H1 (cell line): Measurements from ENCODE around the gene CCDC102A. TPM values are rescaled to one million over a fixed set of nuclear protein-coding genes. Genes with fewer than 3 reads are reported as not detected.

Experiments used
- CTCF ChIA-PET: fragments of 300-600 bp; sonication (Branson Sonifier 250); formaldehyde crosslinking; loops from one replicate; lab custom pipeline; 2021; ENCODE audit not compliant: partially characterized antibody; lab: Charles Lee
- POLR2A ChIA-PET: fragments of 300-600 bp; sonication (Branson Sonifier 250); formaldehyde crosslinking; loops from one replicate; lab custom pipeline; 2021; ENCODE audit warnings: inconsistent platforms; ENCODE audit not compliant: partially characterized antibody; lab: Charles Lee
- DNase-seq, 2 experiments: peaks; one replicate each; pipeline versions ENCODE4 v3.0.0 to v3.0.0-alpha.2; 2010 to 2022; ENCODE audit warnings: low spot score in 2 of 2, low read depth in 1 of 2, mixed read lengths in 1 of 2
- FAIRE-seq: peaks from 2 replicates; lab custom pipeline; 2011; peaks lifted over from hg19 to GRCh38; lab: Jason Lieb, UNC
- H2AFZ ChIP-seq: 2 replicates; pipeline ENCODE4 v1.8.1; 2012; ENCODE audit warnings: low read length, inconsistent platforms
- H2AK5ac ChIP-seq: 2 replicates; pipeline ENCODE4 v1.6.1; 2013; ENCODE audit warnings: low read depth, low read length
- H2BK120ac ChIP-seq: replicated peaks from 2 replicates; pipeline ENCODE3; 2013; ENCODE audit warnings: low read depth, low read length, inconsistent platforms
- H2BK12ac ChIP-seq: 2 replicates; pipeline ENCODE4 v1.6.1; 2013; ENCODE audit warnings: low read depth, low read length
- H2BK15ac ChIP-seq: 2 replicates; pipeline ENCODE4 v1.6.1; 2013; ENCODE audit warnings: low read length
- H2BK20ac ChIP-seq: 2 replicates; pipeline ENCODE4 v1.6.1; 2013; ENCODE audit warnings: low read length
- H2BK5ac ChIP-seq: 2 replicates; pipeline ENCODE4 v1.6.1; 2013; ENCODE audit warnings: low read depth, low read length
- H3K14ac ChIP-seq: 2 replicates; pipeline ENCODE4 v1.6.1; 2013; ENCODE audit warnings: inconsistent platforms; ENCODE audit not compliant: insufficient read length
- H3K18ac ChIP-seq: 2 replicates; pipeline ENCODE4 v1.6.1; 2013; ENCODE audit warnings: low read length; ENCODE audit errors: extremely low read depth
- H3K23ac ChIP-seq: 2 replicates; pipeline ENCODE4 v1.6.1; 2013; ENCODE audit warnings: inconsistent platforms; ENCODE audit not compliant: insufficient read length
- H3K23me2 ChIP-seq: 2 replicates; pipeline ENCODE4 v1.6.1; 2013; ENCODE audit warnings: low read depth, low read length
- H3K27ac ChIP-seq: 2 replicates; pipeline ENCODE4 v1.6.1; 2011; ENCODE audit warnings: low read depth, low read length, inconsistent platforms
- H3K27me3 ChIP-seq, 4 experiments: replicated peaks in 1 of 4; 1 replicate in 1 of 4; 2 replicates in 3 of 4; pipeline versions ENCODE4 v1.6.1 to v1.8.1; 2011 to 2013; ENCODE audit warnings: low read length in 3 of 4, mild to moderate bottlenecking in 3 of 4, inconsistent platforms in 2 of 4, mixed read lengths in 2 of 4, moderate library complexity in 1 of 4; ENCODE audit not compliant: control insufficient read depth in 3 of 4, insufficient read depth in 3 of 4; ENCODE audit errors: extremely low read depth in 1 of 4
- H3K36me3 ChIP-seq, 4 experiments: 2 replicates each; pipeline versions ENCODE4 v1.6.1 to v1.8.1; 2011 to 2013; ENCODE audit warnings: mild to moderate bottlenecking in 4 of 4, low read length in 3 of 4, moderate library complexity in 2 of 4, control low read depth in 1 of 4, inconsistent platforms in 1 of 4; ENCODE audit not compliant: insufficient read depth in 4 of 4, control insufficient read depth in 2 of 4
- H3K4ac ChIP-seq: replicated peaks from 2 replicates; pipeline ENCODE3; 2013; ENCODE audit warnings: low read length, low read depth, mixed read lengths, inconsistent platforms; ENCODE audit not compliant: insufficient read length
- H3K4me1 ChIP-seq, 4 experiments: replicated peaks in 1 of 4; 1 replicate in 1 of 4; 2 replicates in 3 of 4; pipeline versions ENCODE4 v1.6.1 to v1.8.1; 2011 to 2013; ENCODE audit warnings: low read length in 3 of 4, inconsistent platforms in 2 of 4, mixed read lengths in 1 of 4; ENCODE audit not compliant: insufficient read depth in 4 of 4, control insufficient read depth in 3 of 4
- H3K4me2 ChIP-seq, 2 experiments: 2 replicates each; pipeline versions ENCODE4 v1.6.1 to v1.8.1; 2011 to 2013; ENCODE audit warnings: low read depth in 2 of 2, low read length in 2 of 2, control low read depth in 1 of 2, inconsistent platforms in 1 of 2, mild to moderate bottlenecking in 1 of 2; ENCODE audit not compliant: insufficient read depth in 1 of 2
- H3K4me3 ChIP-seq, 4 experiments: fragments of 200-600, 300-600 bp in 1 of 4; sonication (generic), shearing (Covaris generic), sonication (Bioruptor Twin) in 1 of 4; 2 replicates each; pipeline versions ENCODE4 v1.5.1 to v1.8.1; 2011 to 2016; ENCODE audit warnings: low read length in 4 of 4, low read depth in 3 of 4, control low read depth in 2 of 4, inconsistent platforms in 2 of 4, mild to moderate bottlenecking in 2 of 4, mixed read lengths in 1 of 4, moderate library complexity in 1 of 4; ENCODE audit not compliant: insufficient read depth in 2 of 4; ENCODE audit errors: extremely low read depth in 1 of 4
- H3K56ac ChIP-seq: replicated peaks from 2 replicates; pipeline ENCODE3; 2013; ENCODE audit warnings: low read depth, mild to moderate bottlenecking, mixed read lengths, low read length, inconsistent platforms; ENCODE audit not compliant: insufficient read length
- H3K79me1 ChIP-seq: 2 replicates; pipeline ENCODE4 v1.6.1; 2013; ENCODE audit warnings: low read depth, low read length, control low read depth
- H3K79me2 ChIP-seq, 2 experiments: 2 replicates each; pipeline versions ENCODE4 v1.6.1 to v1.8.1; 2012 to 2013; ENCODE audit warnings: low read length in 2 of 2, mild to moderate bottlenecking in 2 of 2, inconsistent platforms in 1 of 2; ENCODE audit not compliant: insufficient read depth in 2 of 2, control insufficient read depth in 1 of 2
- H3K9ac ChIP-seq, 4 experiments: replicated peaks in 1 of 4; 1 replicate in 1 of 4; 2 replicates in 3 of 4; pipeline versions ENCODE4 v1.6.1 to v1.8.1; 2011 to 2013; ENCODE audit warnings: low read depth in 3 of 4, low read length in 3 of 4, control low read depth in 2 of 4, mild to moderate bottlenecking in 2 of 4, moderate library complexity in 2 of 4, inconsistent platforms in 1 of 4; ENCODE audit errors: extremely low read depth in 1 of 4
- H3K9me3 ChIP-seq, 2 experiments: 2 replicates each; pipeline versions ENCODE4 v1.6.1 to v1.8.1; 2012 to 2013; ENCODE audit warnings: mild to moderate bottlenecking in 2 of 2, moderate library complexity in 2 of 2, control low read depth in 1 of 2, inconsistent platforms in 1 of 2, low read depth in 1 of 2, low read length in 1 of 2, mixed read lengths in 1 of 2; ENCODE audit not compliant: insufficient read depth in 2 of 2
- H4K20me1 ChIP-seq, 2 experiments: replicated peaks in 1 of 2; 2 replicates each; pipeline versions ENCODE3 to v1.8.1; 2011 to 2013; ENCODE audit warnings: inconsistent platforms in 2 of 2, low read length in 2 of 2, mild to moderate bottlenecking in 1 of 2; ENCODE audit not compliant: insufficient read depth in 2 of 2, control insufficient read depth in 1 of 2
- H4K5ac ChIP-seq: 2 replicates; pipeline ENCODE4 v1.6.1; 2013; ENCODE audit warnings: low read length, low read depth, mixed read lengths, inconsistent platforms; ENCODE audit not compliant: insufficient read length
- H4K8ac ChIP-seq: 2 replicates; pipeline ENCODE4 v1.8.0; 2013; ENCODE audit warnings: mild to moderate bottlenecking, moderate library complexity, low read length, inconsistent platforms; ENCODE audit not compliant: insufficient read depth; ENCODE audit errors: extremely low read depth
- H4K91ac ChIP-seq: replicated peaks from 2 replicates; pipeline ENCODE3; 2013; ENCODE audit warnings: low read length, mixed read lengths, inconsistent platforms; ENCODE audit not compliant: insufficient read length
- HDAC6 ChIP-seq: IDR thresholded peaks from one replicate; pipeline ENCODE4 v1.7.1; 2012; ENCODE audit warnings: low read depth, mild to moderate bottlenecking, inconsistent platforms, low read length, moderate library complexity
- WGBS, 2 experiments: shearing (Covaris generic) in 1 of 2; methylation state at CpG; one replicate each; pipeline versions ENCODE4 v1.1.6 to v1.1.7; 2013 to 2015; ENCODE audit warnings: low lambda C conversion rate in 2 of 2, mixed read lengths in 2 of 2, inconsistent platforms in 1 of 2, low coverage in 1 of 2, missing lambda C conversion rate in 1 of 2; ENCODE audit not compliant: insufficient replicate concordance in 2 of 2, insufficient coverage in 1 of 2, insufficient read length in 1 of 2; ENCODE audit errors: extremely low coverage in 1 of 2, missing lambda C conversion rate in 1 of 2; 5-methylcytosine and 5-hydroxymethylcytosine counted together
- polyA plus RNA-seq, 7 experiments: library from polyadenylated mRNA; depleted of rRNA in 3 of 7; stranded (reverse) in 5 of 7; unstranded in 2 of 7; fragments of >200 nt in 5 of 7; fragments of 200-250 nt in 2 of 7; gene quantifications; 1 replicate in 5 of 7; 2 replicates in 1 of 7; 4 replicates in 1 of 7; pipeline versions ENCODE4 v1.2.1 to v1.2.3, GENCODE V29; 2011 to 2013; ENCODE audit warnings: missing spikeins in 2 of 7, mixed read lengths in 2 of 7
- total RNA-seq: library from RNA; stranded (reverse); fragmentation: NEBNext Ultra II Directional; extraction: Animal tissue kit (Norgen Biotek cat#: 25700); gene quantifications from 2 replicates; pipeline ENCODE4 v1.2.1, GENCODE V29; 2021

Gene CCDC102A
- total and polyA plus RNA-seq, 2 of the 8 experiments (the other 6 are each of a cell fraction or from before 2014, with no cell fraction given), result 4.0 to 7.5 TPM

- no peaks in the 10 kb centered on the region for H3K9me3 ChIP-seq
- no peak overlapping the region for H2BK20ac ChIP-seq
- no peak overlapping the region for H2BK5ac ChIP-seq
- no peaks in the 10 kb centered on the region for H3K79me1 ChIP-seq
- H4K8ac ChIP-seq, result no peak overlapping the region
- no peak overlapping the region for H3K27ac ChIP-seq
- no peak overlapping the region for H2BK12ac ChIP-seq
- CTCF ChIA-PET, result interaction anchor here (0.5 to 5.3 kb wide), 11 partner anchors 12 to 519 kb away, joined by 3 to 88 read pairs (median 8); no protein-coding TSS in a partner anchor
- no peak overlapping the region for H4K91ac ChIP-seq
- no peak for TF ChIP-seq HDAC6
- H3K18ac ChIP-seq, result no peak overlapping the region
- H3K4ac ChIP-seq, result no peak overlapping the region
- WGBS, 2 experiments, result 80% methylated on average over 13 of the region's 14 CpGs; no CpG with 5 or more reads in 1 of the 2 experiments
- H3K4me2 ChIP-seq, result no peak overlapping the region
- FAIRE-seq (no peak), DNase-seq (no peak)
- no peak overlapping the region for H4K5ac ChIP-seq
- H4K20me1 ChIP-seq, result no peaks in the 10 kb centered on the region
- no peaks in the 10 kb centered on the region for H3K23me2 ChIP-seq
- H3K9ac ChIP-seq, result no peak overlapping the region
- no peak overlapping the region for H2AK5ac ChIP-seq
- H3K4me1 ChIP-seq, result no peaks in the 10 kb centered on the region; a peak in 1 of 7 replicates
- H3K79me2 ChIP-seq, result no peaks in the 10 kb centered on the region
- peaks cover 0 to 4% (median 0%) of the 10 kb centered on the region in 4 experiments; a peak in 2 of 7 replicates for H3K27me3 ChIP-seq
- H3K14ac ChIP-seq, result no peak overlapping the region
- H3K23ac ChIP-seq, result no peak overlapping the region
- H3K56ac ChIP-seq, result no peak overlapping the region
- H3K4me3 ChIP-seq, result no peak overlapping the region
- H3K36me3 ChIP-seq, result no peaks in the 10 kb centered on the region; a peak in 1 of 8 replicates
- POLR2A ChIA-PET, result interaction anchor here (1.1 kb wide), 1 partner anchor 13 kb away, joined by 3 read pairs; no protein-coding TSS in a partner anchor
- no peak overlapping the region for H2BK15ac ChIP-seq
- H2AFZ ChIP-seq, result no peak overlapping the region
- H2BK120ac ChIP-seq, result no peak overlapping the region
These were observed 42.4 kb upstream of the CCDC102A start for GRCh38 chr16:57578521-57579360.
